ENCODE data around the gene BRAT1.
"Not testable (repeated sequence)": the region's sequence is repeated elsewhere in the genome, so short reads cannot be mapped to it uniquely, and the experiment has no call there.

BRAT1 gene

DNA sequence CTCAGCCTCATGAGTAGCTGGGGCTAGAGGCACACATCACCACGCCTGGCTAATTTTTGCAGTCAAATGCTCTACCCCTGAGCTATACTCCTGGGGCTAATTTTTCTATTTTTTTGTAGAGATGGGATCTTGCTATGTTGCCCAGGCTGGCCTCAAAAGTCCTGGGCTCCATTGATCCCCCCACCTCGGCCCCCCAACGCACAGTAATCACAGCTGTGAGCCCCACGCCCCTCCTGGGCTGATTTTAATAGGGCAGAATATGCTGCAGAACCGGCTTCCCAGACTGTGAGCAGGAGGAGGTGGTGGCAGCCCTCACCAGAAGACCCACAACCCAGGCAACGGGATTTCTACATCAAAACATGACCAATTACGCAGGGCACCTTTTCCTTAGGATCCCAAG is 15.2 kb downstream of the BRAT1 start:
- H3K36me3 ChIP-seq (ENCODE audit: insufficient read depth, low read length): peaks cover 8% of the 10 kb centered on the region; the same call in 1 of the 2 replicates

DNA sequence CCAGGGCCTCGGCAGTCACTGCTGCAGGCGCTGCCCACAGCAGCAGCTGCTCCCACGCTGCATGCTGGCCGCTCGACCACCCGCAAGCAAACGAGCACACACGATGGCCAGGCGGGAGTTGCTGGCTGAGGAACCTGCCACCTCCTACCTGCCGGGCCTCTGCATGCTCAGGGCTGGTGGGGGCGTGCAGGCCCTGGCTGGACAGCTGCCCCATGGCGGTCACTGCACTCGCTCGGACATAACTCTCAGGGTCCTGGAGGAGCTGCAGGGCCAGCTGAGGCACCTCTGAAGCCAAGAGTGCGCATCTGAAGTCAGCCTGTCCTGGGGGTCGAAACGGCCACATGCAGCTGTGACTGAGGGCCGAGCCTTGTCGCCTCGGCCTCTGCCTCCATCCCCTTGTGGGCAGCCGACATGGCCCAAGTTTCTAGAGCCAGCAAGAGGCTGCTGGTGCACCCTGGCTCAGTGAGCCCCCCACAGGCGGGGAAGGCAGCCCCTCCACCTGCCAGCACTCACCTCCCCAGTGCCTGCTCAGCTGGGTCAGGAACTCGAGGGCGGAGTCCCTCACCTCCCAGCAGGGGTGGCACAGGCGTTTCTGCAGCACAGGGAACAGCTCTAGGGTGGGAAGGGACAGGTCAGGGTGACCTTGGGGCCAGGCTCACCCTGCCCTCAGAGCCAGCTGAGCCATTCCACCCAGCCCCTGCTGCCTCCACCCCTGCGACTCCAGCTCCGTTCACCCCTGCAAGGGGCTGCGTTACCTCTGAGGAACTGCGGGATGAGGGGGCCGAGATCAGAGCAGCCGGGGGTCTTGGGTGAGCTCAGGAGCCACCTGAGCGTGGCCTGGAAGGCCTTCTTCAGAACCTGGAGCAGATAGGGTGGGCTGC is 16.1 kb downstream of the BRAT1 start:
- Histone ChIP-seq H3K9ac (ENCODE audit: low read depth, low read length) (no peak overlapping the region), H3K4me1 (ENCODE audit: insufficient read depth, low read length) (no peaks in the 10 kb centered on the region), H3K9me3 (ENCODE audit: control insufficient read depth, insufficient read depth, low read length) (no peaks in the 10 kb centered on the region), H3K36me3 (ENCODE audit: insufficient read depth, low read length) (peaks cover 8% of the 10 kb centered on the region; the same call in 1 of the 2 replicates)

More for the DNA sequence above, 15.2 kb downstream of the BRAT1 start:
- Histone ChIP-seq H3K9ac (ENCODE audit: low read depth, low read length) (no peak overlapping the region), H3K4me1 (ENCODE audit: insufficient read depth, low read length) (no peaks in the 10 kb centered on the region), H3K9me3 (ENCODE audit: control insufficient read depth, insufficient read depth, low read length) (no peaks in the 10 kb centered on the region)

DNA sequence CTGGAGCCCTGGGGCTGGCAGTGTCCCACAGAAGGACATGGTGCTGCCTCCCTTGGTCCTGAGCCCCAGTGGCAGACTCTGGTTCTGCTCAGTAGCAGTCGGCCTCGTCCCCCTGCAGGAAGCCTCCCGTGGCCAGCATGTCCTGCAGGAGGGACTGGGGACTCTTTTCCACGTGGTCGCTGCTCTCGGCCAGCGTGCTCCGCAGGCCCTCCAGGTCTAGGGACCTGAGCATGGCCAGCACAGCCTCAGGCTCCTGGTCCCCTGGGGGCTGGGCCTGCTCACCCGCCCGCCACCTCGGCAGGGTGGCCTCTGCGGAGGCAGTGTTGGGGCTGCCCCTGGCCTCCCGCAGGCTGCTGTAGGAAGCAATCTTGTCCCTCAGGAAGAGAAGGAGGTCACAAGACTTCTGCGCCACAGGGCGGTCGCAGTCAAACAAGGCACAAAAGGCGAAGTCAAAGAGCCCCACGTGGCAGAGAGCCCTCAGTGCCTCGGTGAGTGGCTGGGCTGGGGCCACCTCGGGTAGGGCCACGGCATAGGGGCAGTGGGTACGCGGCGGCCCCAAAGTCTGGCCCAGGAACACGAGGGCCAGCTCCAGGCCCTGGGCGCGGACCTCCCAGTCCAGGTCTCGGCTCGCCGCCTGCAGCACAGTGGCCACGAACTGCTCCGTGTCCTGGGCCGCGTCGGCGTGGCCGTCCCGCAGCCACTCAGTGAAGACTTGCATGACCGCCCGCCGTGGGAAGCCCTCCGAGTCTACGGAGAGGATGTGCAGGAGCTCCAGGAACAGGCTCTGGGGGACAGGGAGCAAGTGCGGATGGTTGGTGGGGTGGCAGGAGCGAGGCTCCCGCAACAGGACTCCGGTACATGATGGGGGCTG is 17.1 kb downstream of the BRAT1 start:
- H3K9ac ChIP-seq (ENCODE audit: low read depth, low read length): no peak overlapping the region
- H3K9me3 ChIP-seq (ENCODE audit: control insufficient read depth, insufficient read depth, low read length): no peaks in the 10 kb centered on the region
- H3K4me1 ChIP-seq (ENCODE audit: insufficient read depth, low read length): no peaks in the 10 kb centered on the region
- H3K36me3 ChIP-seq (ENCODE audit: insufficient read depth, low read length): peaks cover 5% of the 10 kb centered on the region; the same call in 1 of the 2 replicates

DNA sequence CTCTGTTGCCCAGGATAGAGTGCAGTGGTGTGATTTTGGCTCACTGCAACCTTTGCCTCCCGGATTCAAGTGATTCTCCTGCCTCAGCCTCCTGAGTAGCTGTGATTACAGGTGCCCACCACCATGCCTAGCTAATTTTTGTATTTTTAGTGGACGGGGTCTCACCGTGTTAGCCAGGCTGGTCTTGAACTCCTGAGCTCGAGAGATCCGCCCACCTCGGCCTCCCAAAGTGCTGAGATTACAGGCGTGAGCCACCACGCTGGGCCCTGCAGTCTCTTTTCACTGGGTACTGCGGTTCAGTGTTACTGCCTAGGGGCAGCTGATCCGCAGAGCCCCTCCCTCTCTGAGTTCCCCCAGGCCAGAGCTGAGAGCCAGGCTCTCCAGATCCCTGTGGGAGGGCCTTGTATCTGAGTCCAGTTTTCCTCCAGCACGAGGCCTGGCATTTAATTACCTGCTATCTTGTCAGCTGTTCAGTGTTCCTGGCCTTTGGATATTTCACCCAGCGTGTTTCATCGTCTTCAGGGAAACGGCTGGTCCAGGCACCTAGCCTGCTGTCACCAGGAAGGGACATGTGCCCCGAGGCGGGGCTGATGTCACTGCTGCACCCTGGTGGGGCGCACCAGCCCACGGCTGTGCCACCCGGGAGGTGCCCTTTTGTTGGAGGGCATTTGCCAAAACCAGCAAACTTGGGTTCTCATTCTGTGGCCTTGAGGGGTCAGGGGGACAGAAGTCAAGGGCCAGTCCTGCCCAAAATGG is 19.3 kb downstream of the BRAT1 start:
- not testable (repeated sequence) for H3K9ac ChIP-seq (ENCODE audit: low read depth, low read length); H3K36me3 ChIP-seq (ENCODE audit: insufficient read depth, low read length); H3K4me1 ChIP-seq (ENCODE audit: insufficient read depth, low read length); H3K9me3 ChIP-seq (ENCODE audit: control insufficient read depth, insufficient read depth, low read length)

DNA sequence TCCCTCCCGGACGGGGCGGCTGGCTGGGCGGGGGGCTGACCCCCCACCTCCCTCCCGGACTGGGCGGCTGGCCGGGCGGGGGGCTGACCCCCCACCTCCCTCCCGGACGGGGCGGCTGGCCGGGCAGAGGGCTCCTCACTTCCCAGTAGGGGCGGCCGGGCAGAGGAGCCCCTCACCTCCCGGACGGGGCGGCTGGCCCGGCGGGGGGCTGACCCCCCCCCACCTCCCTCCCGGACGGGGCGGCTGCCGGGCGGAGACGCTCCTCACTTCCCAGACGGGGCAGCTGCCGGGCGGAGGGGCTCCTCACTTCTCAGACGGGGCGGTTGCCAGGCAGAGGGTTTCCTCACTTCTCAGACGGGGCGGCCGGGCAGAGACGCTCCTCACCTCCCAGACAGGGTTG is 21.1 kb downstream of the BRAT1 start:
- not testable (repeated sequence) for H3K9me3 ChIP-seq (ENCODE audit: control insufficient read depth, insufficient read depth, low read length); H3K36me3 ChIP-seq (ENCODE audit: insufficient read depth, low read length); H3K9ac ChIP-seq (ENCODE audit: low read depth, low read length)
- peaks cover 14% of the 10 kb centered on the region; the same call in 1 of the 2 replicates for H3K4me1 ChIP-seq (ENCODE audit: insufficient read depth, low read length)

DNA sequence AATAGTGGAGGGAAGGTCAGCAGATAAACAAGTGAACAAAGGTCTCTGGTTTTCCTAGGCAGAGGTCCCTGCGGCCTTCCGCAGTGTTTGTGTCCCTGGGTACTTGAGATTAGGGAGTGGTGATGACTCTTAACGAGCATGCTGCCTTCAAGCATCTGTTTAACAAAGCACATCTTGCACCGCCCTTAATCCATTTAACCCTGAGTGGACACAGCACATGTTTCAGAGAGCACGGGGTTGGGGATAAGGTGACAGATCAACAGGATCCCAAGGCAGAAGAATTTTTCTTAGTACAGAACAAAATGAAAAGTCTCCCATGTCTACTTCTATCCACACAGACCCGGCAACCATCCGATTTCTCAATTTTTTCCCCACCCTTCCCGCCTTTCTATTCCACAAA is 21.8 kb downstream of the BRAT1 start:
- not testable (repeated sequence) for H3K36me3 ChIP-seq (ENCODE audit: insufficient read depth, low read length); H3K9ac ChIP-seq (ENCODE audit: low read depth, low read length); H3K9me3 ChIP-seq (ENCODE audit: control insufficient read depth, insufficient read depth, low read length)
- peaks cover 21% of the 10 kb centered on the region; the same call in 1 of the 2 replicates for H3K4me1 ChIP-seq (ENCODE audit: insufficient read depth, low read length)

DNA sequence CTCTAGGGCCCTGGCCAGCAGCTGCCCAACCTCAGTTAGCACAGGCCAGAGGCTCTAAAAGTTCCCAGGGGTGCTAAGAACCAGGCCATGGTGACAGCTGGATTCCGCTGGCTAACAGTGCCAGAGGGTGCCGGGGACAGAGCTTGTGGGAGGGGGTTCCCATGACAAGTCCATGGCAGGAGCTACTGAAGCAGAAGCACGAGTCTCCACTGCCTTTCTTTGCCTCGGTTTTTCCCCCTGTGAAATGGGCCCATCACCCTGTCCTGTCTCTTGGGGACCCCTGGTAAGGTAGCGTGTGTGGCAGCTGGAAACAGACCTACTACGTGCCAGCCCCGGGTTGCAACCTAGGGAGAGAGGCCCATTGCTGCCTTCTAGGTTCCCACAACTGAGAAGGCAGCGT is 22.5 kb downstream of the BRAT1 start:
- H3K9ac ChIP-seq (ENCODE audit: low read depth, low read length); H3K9me3 ChIP-seq (ENCODE audit: control insufficient read depth, insufficient read depth, low read length); H3K36me3 ChIP-seq (ENCODE audit: insufficient read depth, low read length): not testable (repeated sequence)
- H3K4me1 ChIP-seq (ENCODE audit: insufficient read depth, low read length): peaks cover 27% of the 10 kb centered on the region; the same call in 1 of the 2 replicates

DNA sequence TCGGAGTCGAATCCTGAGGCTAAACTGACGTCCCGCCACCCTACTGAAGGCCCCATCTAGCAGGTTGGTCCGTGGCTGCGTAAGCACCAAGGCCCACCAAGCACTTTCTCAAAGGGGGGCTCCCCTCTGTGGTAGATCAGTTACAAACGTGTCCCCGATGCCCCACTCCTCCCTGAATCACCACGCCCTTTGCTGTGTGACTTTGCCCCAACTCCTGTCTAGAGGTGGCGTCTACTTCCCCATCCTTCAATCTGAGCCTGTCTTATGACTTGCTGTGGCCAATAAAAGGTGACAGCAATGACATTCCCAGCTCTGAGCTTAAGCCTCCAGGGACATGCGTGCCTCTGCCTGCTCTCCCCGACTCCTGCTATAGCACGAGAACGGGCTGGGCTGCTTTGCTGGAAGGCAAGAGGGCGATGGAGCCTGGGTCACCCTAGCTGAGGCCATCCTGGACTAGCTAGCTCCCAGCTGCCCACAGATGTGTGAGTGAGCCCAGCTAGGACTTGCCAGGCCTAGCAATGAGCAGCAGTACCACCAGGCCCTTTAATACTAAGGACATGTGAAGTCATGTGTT is 23.0 kb downstream of the BRAT1 start:
- not testable (repeated sequence) for H3K9me3 ChIP-seq (ENCODE audit: control insufficient read depth, insufficient read depth, low read length); H3K9ac ChIP-seq (ENCODE audit: low read depth, low read length); H3K36me3 ChIP-seq (ENCODE audit: insufficient read depth, low read length)
- peaks cover 32% of the 10 kb centered on the region; the same call in 1 of the 2 replicates for H3K4me1 ChIP-seq (ENCODE audit: insufficient read depth, low read length)

DNA sequence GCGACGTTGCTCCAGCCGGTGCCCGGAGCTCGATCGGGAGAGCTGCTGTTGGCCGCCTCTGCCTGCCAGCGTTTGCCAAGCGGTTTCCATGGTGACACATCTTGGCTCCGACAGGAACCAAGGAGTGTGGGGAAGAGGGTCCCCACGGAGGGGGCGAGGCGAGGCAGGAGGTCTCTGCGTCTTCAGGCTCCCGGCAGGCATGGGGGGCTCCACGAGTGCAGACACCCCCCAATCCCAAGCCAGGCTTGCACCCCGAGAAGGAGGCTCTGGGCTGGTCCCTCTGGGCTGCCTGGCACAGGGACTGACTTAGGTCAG is 23.6 kb downstream of the BRAT1 start:
- H3K9me3 ChIP-seq (ENCODE audit: control insufficient read depth, insufficient read depth, low read length); H3K36me3 ChIP-seq (ENCODE audit: insufficient read depth, low read length); H3K9ac ChIP-seq (ENCODE audit: low read depth, low read length): not testable (repeated sequence)
- peaks cover 32% of the 10 kb centered on the region; the same call in 1 of the 2 replicates for H3K4me1 ChIP-seq (ENCODE audit: insufficient read depth, low read length)

DNA sequence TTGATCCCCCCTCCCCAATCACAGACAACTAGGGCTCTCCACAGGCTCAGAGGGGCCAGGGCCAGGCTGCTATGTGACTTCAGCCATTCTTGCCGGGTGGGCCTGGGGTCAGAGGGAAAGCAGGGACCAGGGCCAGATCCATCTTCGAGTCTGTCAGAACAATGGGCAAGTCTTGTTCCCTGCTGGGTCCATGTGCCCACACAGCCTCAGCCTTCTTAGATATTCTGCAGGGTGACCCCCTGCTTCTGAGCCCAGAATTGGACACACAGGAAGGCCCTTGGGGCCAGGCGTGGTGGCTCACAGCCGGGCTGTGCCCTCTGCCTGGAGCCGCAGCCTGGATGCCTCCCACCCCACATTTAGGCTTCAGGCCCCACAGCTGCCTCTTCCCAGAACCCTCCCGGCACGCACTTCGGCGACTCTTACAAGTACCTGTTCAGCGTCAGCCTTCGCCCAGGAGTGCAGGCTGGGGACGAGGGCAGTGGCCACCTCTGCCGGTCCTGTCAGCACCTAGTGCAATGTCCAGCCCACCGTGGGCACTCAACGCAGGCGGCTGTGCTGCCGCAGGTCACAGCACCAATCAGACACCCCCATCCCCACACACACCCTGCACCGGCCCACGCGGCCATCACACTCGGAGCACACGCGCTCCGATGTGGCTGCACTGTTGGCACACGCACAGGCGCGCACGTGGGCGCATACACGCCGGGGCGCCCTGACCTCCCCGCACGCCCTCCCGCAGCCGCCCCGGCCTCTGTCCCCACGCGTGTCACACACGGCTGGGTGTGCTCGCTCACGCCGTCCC is 24.1 kb downstream of the BRAT1 start:
- peaks cover 36% of the 10 kb centered on the region; the same call in 1 of the 2 replicates for H3K4me1 ChIP-seq (ENCODE audit: insufficient read depth, low read length)
- H3K9ac ChIP-seq (ENCODE audit: low read depth, low read length): not testable (repeated sequence)

DNA sequence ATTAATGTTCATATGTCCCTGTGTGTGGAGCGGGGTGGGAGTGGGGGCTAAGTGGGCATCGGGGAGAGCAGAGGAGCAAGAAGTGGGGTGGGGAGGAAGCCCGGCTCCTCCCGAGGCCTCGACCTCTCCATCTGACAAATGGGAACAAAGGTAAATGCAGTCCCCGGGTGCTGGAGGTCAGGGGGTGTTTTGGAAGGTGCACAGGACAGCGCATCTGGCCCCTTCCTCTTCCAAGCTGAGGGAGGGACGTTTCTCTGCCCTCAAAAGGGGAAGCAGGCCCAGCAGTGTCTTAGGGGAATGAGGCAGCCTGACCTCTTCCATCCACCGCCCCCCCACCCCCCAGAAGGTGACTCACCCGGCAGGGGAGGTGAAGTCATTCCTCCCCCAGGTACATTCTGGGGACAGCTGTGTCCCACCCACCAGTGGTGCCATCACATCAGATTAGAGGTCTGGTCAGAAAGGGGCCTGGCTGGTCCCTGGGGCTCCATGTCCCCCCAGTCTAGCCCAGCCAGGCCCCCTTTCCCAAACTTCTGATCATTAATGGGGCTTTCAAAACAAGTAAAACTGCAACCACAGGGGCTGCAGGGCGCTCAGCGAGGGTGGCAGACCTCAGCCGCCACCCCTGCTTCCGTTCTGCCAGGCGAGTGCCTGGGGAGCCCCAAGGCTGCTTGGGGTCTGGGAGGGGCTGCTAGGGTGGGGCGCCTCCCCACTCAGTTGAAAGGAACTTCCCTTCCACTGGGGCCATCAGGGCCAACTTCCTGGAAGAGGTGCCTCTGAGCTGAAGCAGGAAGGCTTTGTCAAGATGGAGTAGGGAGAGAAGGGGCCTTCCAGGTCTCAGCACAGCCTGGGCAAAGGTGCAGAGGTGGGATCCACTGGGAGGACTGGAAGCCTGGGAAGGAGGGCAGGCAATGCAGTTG is 25.0 kb downstream of the BRAT1 start:
- Histone ChIP-seq H3K9ac (ENCODE audit: low read depth, low read length) (no peak overlapping the region), H3K9me3 (ENCODE audit: control insufficient read depth, insufficient read depth, low read length) (no peaks in the 10 kb centered on the region), H3K4me1 (ENCODE audit: insufficient read depth, low read length) (peaks cover 45% of the 10 kb centered on the region; the same call in 1 of the 2 replicates), H3K36me3 (ENCODE audit: insufficient read depth, low read length) (peaks cover 8% of the 10 kb centered on the region)

More for the DNA sequence above, 24.1 kb downstream of the BRAT1 start:
- H3K9me3 ChIP-seq (ENCODE audit: control insufficient read depth, insufficient read depth, low read length); H3K36me3 ChIP-seq (ENCODE audit: insufficient read depth, low read length): not testable (repeated sequence)

DNA sequence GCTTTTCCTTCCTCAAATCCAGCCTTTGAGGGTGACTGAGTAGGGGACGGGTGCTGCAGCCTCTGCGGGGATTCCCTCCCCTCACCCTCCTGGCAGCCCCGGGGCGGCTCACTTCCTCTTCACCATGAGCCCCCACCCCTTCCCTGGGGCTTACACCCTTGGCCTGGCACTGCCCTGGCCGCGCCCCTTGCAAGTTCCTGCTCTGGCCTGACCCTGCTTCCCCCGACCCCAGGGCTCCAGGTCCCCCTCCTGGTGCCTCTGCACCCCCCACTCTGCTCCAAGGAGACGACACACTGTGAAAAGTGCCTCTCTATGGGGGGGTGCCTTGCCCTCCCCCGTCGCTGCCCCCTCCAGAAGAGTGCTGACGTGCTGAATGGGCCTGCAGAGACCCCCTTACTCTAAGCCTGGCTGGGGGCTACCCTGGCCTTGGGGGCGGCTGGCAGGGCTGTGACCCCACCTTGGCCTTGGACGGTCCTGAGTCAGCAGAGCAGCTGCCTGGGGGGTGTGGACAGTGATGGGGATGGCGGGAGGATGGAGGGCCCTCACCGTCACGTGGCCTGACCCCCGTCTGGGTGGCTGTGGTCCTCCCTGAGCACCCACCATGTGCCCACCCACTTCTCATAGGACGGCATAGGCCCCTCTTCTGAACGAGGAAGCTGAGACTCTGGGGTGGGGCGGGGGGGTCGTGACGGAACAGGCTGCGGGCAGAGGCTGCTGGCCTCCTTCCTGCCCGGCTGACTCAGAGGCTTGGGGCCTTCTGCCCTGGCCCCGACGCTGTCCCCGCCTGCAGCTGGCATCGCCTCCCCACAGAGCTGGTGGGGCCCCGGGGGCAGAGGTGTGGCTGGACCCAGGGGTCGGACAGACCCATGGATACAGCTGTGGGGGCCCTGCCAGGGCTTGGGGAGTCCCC is 25.9 kb downstream of the BRAT1 start:
- Histone ChIP-seq H3K4me1 (ENCODE audit: insufficient read depth, low read length) (peaks cover 51% of the 10 kb centered on the region; the same call in 1 of the 2 replicates), H3K9me3 (ENCODE audit: control insufficient read depth, insufficient read depth, low read length) (no peaks in the 10 kb centered on the region), H3K36me3 (ENCODE audit: insufficient read depth, low read length) (peaks cover 8% of the 10 kb centered on the region), H3K9ac (ENCODE audit: low read depth, low read length) (no peak overlapping the region)

Data from ES-I3 (cell line).